Panc1 (cell line): Measurements from ENCODE around the gene DLGAP1. TPM values are rescaled to one million over a fixed set of nuclear protein-coding genes. Genes with fewer than 3 reads are reported as not detected.

Experiments used
- ATAC-seq: fragments of 200-7000 bp; cut with Tn5 transposase; 2 replicates; pipeline ENCODE4 v1.9.1; 2020; ENCODE audit warnings: mild to moderate bottlenecking, moderate library complexity
- BruUV-seq: library from RNA; stranded (reverse); fragments of 400-500 nt; replicated peaks from 2 replicates; lab custom pipeline; 2021; lab: Mats Ljungman, UMichigan
- CTCF ChIA-PET: fragments of 300-600 bp; sonication (Branson Sonifier 250); formaldehyde crosslinking; loops from one replicate; lab custom pipeline; 2022; ENCODE audit warnings: antibody characterized with exemption; lab: Charles Lee
- POLR2A ChIA-PET: fragments of 300-600 bp; sonication (Branson Sonifier 250); formaldehyde crosslinking; loops from one replicate; lab custom pipeline; 2022; ENCODE audit warnings: antibody characterized with exemption; lab: Charles Lee
- DNase-seq: peaks from one replicate; pipeline ENCODE4 v3.0.0-alpha.2; 2010; ENCODE audit warnings: low read depth, low spot score
- H3K27ac ChIP-seq: 2 replicates; pipeline ENCODE4 v1.5.1; 2011; ENCODE audit warnings: mild to moderate bottlenecking, low read length, inconsistent platforms
- H3K27me3 ChIP-seq: fragments of 200-500 bp; sonication (Bioruptor generic); 2 replicates; pipeline ENCODE4 v1.6.0; 2014; ENCODE audit warnings: low read length, inconsistent platforms; ENCODE audit not compliant: control insufficient read depth, insufficient read depth
- H3K36me3 ChIP-seq: fragments of 200-500 bp; sonication (Bioruptor generic); 2 replicates; pipeline ENCODE4 v1.5.1; 2014; ENCODE audit warnings: inconsistent platforms, mild to moderate bottlenecking, low read length, moderate library complexity; ENCODE audit not compliant: control insufficient read depth, insufficient read depth
- H3K4me1 ChIP-seq: 2 replicates; pipeline ENCODE4 v1.5.1; 2011; ENCODE audit warnings: inconsistent platforms, mild to moderate bottlenecking, low read length, moderate library complexity; ENCODE audit not compliant: control insufficient read depth, insufficient read depth
- H3K4me3 ChIP-seq, 2 experiments: 2 replicates each; pipeline ENCODE4 v1.5.1; 2011 to 2012; ENCODE audit warnings: low read depth in 2 of 2, low read length in 2 of 2, mild to moderate bottlenecking in 2 of 2, inconsistent platforms in 1 of 2, moderate library complexity in 1 of 2
- H3K9me3 ChIP-seq: fragments of 200-500 bp; sonication (Bioruptor generic); 2 replicates; pipeline ENCODE4 v1.5.1; 2014; ENCODE audit warnings: low read depth, mild to moderate bottlenecking, inconsistent platforms, low read length, moderate library complexity; ENCODE audit not compliant: control insufficient read depth, insufficient read depth
- POLR2AphosphoS5 ChIP-seq: IDR thresholded peaks from 2 replicates; pipeline ENCODE4 v1.6.1; 2012; ENCODE audit warnings: mild to moderate bottlenecking, low read depth, low read length, moderate library complexity
- REST ChIP-seq, 2 experiments: IDR thresholded peaks; 2 replicates each; pipeline ENCODE4 v1.6.1; 2011 to 2012; ENCODE audit warnings: low read depth in 2 of 2, control low read depth in 1 of 2, low read length in 1 of 2, mild to moderate bottlenecking in 1 of 2, moderate library complexity in 1 of 2; ENCODE audit not compliant: insufficient read depth in 1 of 2
- SIN3A ChIP-seq: IDR thresholded peaks from 2 replicates; pipeline ENCODE4 v1.6.1; 2012; ENCODE audit warnings: low read depth, mild to moderate bottlenecking, low read length, moderate library complexity, borderline replicate concordance; ENCODE audit not compliant: insufficient read depth
- TCF7L2 ChIP-seq: IDR thresholded peaks from 2 replicates; pipeline ENCODE4 v1.6.1; 2011; ENCODE audit warnings: mild to moderate bottlenecking, low read depth, low read length, inconsistent platforms
- in situ Hi-C: cut with HindIII; loops from 2 replicates; pipeline ENCODE4 v1.10.0; 2016; ENCODE audit warnings: low sequenced_read_pairs, low pct_unique_long_range_greater_than_20kb
- intact Hi-C: fragments of 100-400 bp; cut with micrococcal nuclease; formaldehyde crosslinking; loops from one replicate; pipeline ENCODE4 v1.10.0; 2022; ENCODE audit not compliant: unreplicated experiment
- total RNA-seq: library from RNA; stranded (reverse); gene quantifications from one replicate; pipeline ENCODE4 v1.2.1, GENCODE V29; 2021; ENCODE audit not compliant: unreplicated experiment
- TF ChIP-seq, protein P1 (sequence below): fragments of 450-650 bp; IDR thresholded peaks from 2 replicates; pipeline ENCODE4 v1.5.1; 2017; ENCODE audit warnings: mild to moderate bottlenecking

Gene DLGAP1
- total RNA-seq, 1 experiment from 2014 or later = 1.8 TPM

- CTCF ChIA-PET = no interaction called here
- no peaks in the 10 kb centered on the region for H3K4me1 ChIP-seq
- no peaks in the 10 kb centered on the region for H3K9me3 ChIP-seq
- intact Hi-C loops (no loop called here), in situ Hi-C loops (no loop called here)
- TF ChIP-seq REST (IDR thresholded peaks at IDR 0.05; ENCODE audit: insufficient read depth in 1 of 2, low read depth in 2 of 2, low read length in 1 of 2) (no peak), POLR2AphosphoS5 (no peak), SIN3A (no peak), TCF7L2 (no peak)
- TF ChIP-seq, protein P1, sequence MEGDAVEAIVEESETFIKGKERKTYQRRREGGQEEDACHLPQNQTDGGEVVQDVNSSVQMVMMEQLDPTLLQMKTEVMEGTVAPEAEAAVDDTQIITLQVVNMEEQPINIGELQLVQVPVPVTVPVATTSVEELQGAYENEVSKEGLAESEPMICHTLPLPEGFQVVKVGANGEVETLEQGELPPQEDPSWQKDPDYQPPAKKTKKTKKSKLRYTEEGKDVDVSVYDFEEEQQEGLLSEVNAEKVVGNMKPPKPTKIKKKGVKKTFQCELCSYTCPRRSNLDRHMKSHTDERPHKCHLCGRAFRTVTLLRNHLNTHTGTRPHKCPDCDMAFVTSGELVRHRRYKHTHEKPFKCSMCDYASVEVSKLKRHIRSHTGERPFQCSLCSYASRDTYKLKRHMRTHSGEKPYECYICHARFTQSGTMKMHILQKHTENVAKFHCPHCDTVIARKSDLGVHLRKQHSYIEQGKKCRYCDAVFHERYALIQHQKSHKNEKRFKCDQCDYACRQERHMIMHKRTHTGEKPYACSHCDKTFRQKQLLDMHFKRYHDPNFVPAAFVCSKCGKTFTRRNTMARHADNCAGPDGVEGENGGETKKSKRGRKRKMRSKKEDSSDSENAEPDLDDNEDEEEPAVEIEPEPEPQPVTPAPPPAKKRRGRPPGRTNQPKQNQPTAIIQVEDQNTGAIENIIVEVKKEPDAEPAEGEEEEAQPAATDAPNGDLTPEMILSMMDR = no peak
- no peak overlapping the region for H3K4me3 ChIP-seq
- POLR2A ChIA-PET = no interaction called here
- no peak overlapping the region for H3K27ac ChIP-seq
- DNase-seq (no peak), ATAC-seq (no peak)
- no TSS peak for BruUV-seq
- no peaks in the 10 kb centered on the region for H3K36me3 ChIP-seq
- H3K27me3 ChIP-seq = no peaks in the 10 kb centered on the region
Observed at GRCh38 chr18:3932276-3932675, 522.8 kb downstream of the DLGAP1 start.

DNA sequence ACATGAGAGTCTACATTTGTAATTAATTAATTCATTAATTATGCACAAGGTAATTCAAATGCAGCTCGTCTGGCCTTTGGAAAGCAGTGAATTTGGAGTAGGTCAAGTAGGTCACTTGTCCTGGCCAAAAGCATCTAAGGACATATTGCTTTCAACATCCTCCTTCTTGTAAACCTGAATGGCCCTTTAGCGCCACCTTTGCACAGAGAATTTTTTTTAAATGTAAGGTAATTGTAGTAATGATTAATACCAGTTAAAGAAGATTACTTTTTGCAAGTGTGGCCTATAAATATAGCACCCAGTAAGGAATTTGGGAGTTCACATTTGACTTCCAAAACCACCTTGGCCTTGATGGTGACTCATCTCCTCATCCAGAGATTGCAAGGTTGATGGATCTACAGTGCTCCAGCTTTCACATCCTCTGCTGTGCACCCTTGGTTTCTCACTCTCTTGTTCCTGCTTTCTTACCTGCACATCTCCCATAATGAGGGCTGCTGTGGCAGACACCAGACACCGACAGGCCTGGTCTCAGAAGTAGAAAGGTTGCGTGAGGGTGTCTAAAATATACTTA lies 523.5 kb downstream of the DLGAP1 start:
- Histone ChIP-seq H3K4me1 (no peaks in the 10 kb centered on the region), H3K27ac (no peak overlapping the region), H3K27me3 (no peaks in the 10 kb centered on the region), H3K9me3 (no peaks in the 10 kb centered on the region), H3K36me3 (no peaks in the 10 kb centered on the region), H3K4me3 (no peak overlapping the region)
- ChIA-PET CTCF (no interaction called here), POLR2A (interaction anchor here (0.6 kb wide), 1 partner anchor 110 kb away, joined by 7 read pairs; no protein-coding TSS in a partner anchor)
- in situ Hi-C loops (no loop called here), intact Hi-C loops (no loop called here)
- DNase-seq = no peak
- ATAC-seq = no peak
- no TSS peak for BruUV-seq
- no peak for TF ChIP-seq SIN3A
- TF ChIP-seq, protein P1 = peak; percentile 17; the same call in 1 of the 2 replicates
